ENCODE results near the gene APOC3.
"Not testable (repeated sequence)": the region's sequence is repeated elsewhere in the genome, so short reads cannot be mapped to it uniquely, and the experiment has no call there.

APOC3 gene

DNA sequence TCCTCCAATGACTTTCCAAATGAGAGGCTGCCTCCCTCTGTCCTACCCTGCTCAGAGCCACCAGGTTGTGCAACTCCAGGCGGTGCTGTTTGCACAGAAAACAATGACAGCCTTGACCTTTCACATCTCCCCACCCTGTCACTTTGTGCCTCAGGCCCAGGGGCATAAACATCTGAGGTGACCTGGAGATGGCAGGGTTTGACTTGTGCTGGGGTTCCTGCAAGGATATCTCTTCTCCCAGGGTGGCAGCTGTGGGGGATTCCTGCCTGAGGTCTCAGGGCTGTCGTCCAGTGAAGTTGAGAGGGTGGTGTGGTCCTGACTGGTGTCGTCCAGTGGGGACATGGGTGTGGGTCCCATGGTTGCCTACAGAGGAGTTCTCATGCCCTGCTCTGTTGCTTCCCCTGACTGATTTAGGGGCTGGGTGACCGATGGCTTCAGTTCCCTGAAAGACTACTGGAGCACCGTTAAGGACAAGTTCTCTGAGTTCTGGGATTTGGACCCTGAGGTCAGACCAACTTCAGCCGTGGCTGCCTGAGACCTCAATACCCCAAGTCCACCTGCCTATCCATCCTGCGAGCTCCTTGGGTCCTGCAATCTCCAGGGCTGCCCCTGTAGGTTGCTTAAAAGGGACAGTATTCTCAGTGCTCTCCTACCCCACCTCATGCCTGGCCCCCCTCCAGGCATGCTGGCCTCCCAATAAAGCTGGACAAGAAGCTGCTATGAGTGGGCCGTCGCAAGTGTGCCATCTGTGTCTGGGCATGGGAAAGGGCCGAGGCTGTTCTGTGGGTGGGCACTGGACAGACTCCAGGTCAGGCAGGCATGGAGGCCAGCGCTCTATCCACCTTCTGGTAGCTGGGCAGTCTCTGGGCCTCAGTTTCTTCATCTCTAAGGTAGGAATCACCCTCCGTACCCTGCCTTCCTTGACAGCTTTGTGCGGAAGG, 2.9 kb downstream of the APOC3 start:
- TF ChIP-seq, protein P1, sequence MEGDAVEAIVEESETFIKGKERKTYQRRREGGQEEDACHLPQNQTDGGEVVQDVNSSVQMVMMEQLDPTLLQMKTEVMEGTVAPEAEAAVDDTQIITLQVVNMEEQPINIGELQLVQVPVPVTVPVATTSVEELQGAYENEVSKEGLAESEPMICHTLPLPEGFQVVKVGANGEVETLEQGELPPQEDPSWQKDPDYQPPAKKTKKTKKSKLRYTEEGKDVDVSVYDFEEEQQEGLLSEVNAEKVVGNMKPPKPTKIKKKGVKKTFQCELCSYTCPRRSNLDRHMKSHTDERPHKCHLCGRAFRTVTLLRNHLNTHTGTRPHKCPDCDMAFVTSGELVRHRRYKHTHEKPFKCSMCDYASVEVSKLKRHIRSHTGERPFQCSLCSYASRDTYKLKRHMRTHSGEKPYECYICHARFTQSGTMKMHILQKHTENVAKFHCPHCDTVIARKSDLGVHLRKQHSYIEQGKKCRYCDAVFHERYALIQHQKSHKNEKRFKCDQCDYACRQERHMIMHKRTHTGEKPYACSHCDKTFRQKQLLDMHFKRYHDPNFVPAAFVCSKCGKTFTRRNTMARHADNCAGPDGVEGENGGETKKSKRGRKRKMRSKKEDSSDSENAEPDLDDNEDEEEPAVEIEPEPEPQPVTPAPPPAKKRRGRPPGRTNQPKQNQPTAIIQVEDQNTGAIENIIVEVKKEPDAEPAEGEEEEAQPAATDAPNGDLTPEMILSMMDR (IDR thresholded peaks at IDR 0.05; ENCODE audit: low read depth, low read length) = no peak
- no peak for DNase-seq (ENCODE audit: extremely low read depth, low read depth)

DNA sequence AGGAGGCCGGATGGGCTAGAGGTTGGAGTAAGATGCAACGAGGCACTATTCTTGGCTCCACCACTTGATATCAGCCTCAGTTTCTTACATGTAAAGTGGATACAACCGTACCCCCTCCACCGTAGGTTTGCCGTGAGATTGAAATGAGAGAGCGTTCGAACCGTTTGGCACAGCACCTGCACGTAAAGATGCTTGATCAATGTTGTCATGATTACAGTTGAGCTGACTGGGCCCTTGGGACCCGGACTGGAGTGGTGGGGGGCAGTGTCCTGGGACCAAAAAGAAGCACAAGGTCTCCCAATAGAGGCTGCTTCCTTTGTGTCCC, 3.7 kb downstream of the APOC3 start:
- TF ChIP-seq, protein P1 (IDR thresholded peaks at IDR 0.05; ENCODE audit: low read depth, low read length) = no peak
- no peak for DNase-seq (ENCODE audit: extremely low read depth, low read depth)

DNA sequence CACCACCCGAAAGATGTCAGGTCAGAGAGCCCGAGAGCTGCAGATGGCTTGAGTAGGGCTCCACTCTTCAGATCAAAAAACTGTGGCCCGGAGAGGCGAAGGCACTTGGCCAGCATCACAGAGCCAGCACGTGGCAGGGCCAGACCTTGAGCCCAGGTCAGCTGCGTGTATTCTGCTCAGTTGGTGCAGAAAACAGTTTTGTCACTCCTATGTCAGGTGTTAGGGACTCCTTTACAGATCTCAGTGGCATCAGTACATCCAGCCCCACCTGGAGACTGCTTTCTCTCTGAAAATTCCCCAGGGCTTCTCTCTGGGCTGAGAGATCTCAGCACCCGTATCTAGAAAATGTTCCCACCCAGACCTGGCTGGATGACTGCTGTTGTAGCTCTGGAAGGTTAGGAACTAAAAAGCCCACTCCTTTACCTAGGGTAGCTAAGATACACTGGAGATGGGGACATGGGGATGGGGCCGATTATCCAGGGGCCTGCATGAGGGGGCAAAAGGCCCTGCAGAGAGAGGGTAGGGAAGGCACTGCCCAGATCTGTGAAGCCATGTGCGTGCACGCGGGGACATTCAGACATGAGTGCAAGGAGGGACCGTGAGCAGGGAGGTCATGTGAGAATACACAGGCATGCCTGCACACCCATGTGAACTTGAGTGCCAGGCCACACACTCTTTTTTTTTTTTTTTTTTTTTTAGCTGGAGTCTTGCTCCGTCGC, 4.3 kb downstream of the APOC3 start:
- TF ChIP-seq, protein P1 (IDR thresholded peaks at IDR 0.05; ENCODE audit: low read depth, low read length) = no peak
- no peak for DNase-seq (ENCODE audit: extremely low read depth, low read depth)

DNA sequence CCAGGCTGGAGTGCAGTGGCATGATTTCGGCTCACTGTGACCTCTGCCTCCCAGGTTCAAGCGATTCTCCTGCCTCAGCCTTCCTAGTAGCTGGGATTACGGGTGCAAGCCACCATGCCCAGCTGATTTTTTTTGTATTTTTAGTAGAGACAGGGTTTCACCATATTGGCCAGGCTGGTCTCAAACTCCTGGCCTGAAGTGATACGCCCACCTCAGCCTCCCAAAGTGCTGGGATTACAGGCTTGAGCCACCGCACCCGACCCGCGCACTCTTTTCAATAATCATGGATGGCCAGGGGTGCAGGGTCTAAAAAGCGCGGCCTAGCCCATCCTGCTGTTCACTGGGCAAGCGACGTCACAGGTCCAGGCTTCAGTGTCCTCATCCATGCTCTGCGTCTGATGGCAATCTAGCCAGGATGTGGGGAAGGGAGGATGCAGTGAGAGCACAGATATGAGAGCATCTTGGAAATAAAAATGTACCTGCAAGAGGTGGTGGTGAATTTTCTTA, 4.9 kb downstream of the APOC3 start:
- not testable (repeated sequence) for DNase-seq (ENCODE audit: extremely low read depth, low read depth)

DNA sequence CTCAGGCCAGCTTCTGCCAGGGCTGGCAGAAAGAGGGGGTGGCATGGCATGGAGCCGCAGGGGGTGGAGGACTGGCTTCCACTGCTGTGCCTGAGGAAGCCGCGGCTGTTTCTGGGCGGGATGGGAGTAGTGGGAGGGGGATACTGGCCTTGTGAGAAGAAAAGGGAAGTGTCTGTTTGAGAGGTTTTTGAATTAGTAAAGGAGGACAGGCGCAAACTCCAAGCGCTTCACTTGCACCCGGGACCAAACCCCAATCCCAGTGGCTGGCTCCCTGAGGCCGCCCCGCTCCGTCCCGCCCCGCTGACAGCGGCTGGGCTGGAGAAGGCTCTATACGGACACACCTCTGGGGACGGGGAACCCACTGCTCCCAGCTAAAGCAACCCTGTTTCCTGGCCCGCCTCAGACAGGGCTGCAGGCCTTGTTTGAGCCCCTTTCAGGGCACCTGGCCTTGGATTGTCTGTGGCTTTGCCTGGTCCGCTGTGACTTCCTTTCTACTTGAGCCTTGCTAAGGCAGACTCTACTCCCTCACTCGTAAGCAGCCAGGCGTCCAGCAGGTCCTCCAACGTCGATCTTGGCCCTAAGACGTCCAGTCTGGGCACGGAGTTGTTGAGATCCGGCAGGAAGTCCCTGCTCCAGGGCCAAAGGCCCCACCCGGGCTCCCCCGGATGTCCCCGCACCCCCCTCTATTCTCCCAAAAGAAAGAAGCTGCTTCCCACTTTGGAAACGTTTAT, 5.5 kb downstream of the APOC3 start:
- TF ChIP-seq, protein P1 (IDR thresholded peaks at IDR 0.05; ENCODE audit: low read depth, low read length) = no peak
- DNase-seq (ENCODE audit: extremely low read depth, low read depth) = no peak

DNA sequence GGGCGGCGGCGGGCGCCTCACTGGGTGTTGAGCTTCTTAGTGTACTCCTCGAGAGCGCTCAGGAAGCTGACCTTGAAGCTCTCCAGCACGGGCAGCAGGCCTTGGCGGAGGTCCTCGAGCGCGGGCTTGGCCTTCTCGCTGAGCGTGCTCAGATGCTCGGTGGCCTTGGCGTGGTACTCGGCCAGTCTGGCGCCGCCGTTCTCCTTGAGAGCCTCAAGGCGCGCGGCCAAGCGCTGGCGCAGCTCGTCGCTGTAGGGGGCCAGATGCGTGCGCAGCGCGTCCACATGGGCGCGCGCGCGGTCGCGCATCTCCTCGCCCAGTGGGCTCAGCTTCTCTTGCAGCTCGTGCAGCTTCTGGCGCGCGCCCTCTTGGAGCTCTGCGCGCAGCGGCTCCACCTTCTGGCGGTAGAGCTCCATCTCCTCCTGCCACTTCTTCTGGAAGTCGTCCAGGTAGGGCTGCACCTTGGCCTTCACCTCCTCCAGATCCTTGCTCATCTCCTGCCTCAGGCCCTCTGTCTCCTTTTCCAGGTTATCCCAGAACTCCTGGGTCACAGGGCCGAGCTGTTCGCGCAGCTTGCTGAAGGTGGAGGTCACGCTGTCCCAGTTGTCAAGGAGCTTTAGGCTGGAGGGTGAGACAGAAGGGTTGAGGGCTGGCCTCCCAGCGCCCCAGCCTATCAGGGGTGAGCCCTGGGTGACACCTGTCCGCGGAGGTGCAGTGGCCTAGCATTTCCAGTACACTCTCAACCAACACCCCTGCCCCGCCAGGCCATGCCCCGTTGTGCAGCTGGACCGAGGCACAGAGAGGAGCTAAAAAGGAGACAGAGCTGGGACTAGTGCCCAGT, 6.3 kb downstream of the APOC3 start:
- TF ChIP-seq, protein P1 (IDR thresholded peaks at IDR 0.05; ENCODE audit: low read depth, low read length) = peak; percentile 64
- peak; percentile 89 for DNase-seq (ENCODE audit: extremely low read depth, low read depth)

DNA sequence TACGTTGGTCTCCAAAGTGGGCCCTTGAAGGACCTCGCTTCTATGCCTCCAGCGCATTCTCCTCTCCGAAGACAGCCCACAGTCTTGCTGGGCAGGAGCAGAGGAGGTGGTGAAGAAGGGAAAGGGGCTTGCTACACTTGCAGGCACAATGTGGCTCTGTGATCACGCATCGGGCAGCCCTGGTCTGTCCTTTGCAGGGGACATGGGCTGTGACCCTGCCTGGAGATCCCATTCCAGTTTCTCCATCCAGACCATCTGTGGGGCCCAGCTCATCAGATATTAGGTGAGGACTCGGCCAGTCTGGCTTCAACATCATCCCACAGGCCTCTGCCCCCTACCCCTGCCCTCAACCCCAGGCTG, 6.9 kb downstream of the APOC3 start:
- TF ChIP-seq, protein P1 (IDR thresholded peaks at IDR 0.05; ENCODE audit: low read depth, low read length) = no peak

More for the DNA sequence above, 6.9 kb downstream of the APOC3 start:
- DNase-seq (ENCODE audit: extremely low read depth, low read depth) = no peak

All from AG09319 (cell line).